Stimulated activated CD8-positive, alpha-beta memory T cell treated with anti-CD3 and anti-CD28 coated beads, Interleukin-2, amount 100 ng/mL, for 48 hours (primary cell): ENCODE measurements around the gene KAT2B.
"Not testable (repeated sequence)": the region's sequence is repeated elsewhere in the genome, so short reads cannot be mapped to it uniquely, and the experiment has no call there.

ENCODE experiments used
- DNase-seq, 2 donors: peaks; one replicate each; pipeline ENCODE4 v3.0.0-alpha.2; 2020; ENCODE audit warnings: low read depth in 2 of 2

The KAT2B gene

DNA sequence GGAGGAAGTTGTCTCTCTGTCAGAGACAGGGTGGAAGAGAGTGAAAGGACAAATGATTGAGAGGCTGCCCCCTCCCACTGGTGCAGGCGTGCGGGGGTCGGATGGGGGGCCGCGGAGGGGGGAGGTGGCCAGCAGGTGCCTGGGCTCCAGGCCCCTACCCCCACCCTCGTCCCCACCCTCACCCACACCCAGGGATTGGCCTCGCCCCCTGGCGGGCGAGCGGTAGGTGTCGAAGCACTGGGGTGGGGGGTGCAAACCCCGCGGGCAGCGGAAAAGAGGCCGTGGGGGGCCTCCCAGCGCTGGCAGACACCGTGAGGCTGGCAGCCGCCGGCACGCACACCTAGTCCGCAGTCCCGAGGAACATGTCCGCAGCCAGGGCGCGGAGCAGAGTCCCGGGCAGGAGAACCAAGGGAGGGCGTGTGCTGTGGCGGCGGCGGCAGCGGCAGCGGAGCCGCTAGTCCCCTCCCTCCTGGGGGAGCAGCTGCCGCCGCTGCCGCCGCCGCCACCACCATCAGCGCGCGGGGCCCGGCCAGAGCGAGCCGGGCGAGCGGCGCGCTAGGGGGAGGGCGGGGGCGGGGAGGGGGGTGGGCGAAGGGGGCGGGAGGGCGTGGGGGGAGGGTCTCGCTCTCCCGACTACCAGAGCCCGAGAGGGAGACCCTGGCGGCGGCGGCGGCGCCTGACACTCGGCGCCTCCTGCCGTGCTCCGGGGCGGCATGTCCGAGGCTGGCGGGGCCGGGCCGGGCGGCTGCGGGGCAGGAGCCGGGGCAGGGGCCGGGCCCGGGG is at the start of gene KAT2B:
KAT2B (plus strand) TSS at position 682 of the 783 bp plus-strand sequence; CDS start at position 714, 32 bp downstream.
- DNase-seq: peak; percentile 69 to 72

DNA sequence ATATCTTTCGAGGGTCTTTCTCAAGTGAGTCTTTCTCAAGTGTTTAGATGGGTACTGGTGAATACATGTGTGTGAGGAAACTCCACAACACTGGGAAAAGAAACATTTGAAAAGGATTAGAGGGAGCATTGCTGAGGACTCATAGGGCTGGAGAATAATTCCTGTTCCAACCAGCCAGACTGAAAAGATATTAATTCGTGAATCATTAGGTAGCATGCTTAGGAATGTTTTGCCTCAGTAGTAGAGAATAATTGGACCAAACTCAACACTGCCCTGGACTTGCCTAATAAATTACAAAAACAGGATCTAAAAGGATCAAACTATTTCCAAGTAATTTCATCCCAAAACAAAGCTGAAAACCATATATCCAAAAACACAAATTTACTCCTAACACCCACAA is 45.5 kb upstream of the KAT2B start:
- no peak for DNase-seq

DNA sequence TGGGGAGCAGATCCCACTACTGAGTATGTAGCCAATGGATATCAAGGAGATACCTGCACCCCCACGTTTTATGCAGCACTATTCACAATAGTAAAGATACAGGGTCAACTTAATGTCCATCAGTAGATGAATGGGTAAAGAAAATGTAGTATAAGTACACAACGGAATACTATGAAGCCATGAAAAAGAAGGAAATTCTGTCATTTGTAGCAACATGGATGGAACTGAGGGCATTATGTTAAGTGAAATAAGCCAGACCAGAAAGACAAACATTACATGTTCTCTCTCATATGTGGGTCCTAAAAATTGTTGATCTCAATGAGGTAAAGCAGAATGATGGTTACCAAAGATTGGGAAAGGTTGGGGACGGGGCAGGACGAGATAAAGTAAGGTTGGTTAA is 42.7 kb upstream of the KAT2B start:
- no peak for DNase-seq

DNA sequence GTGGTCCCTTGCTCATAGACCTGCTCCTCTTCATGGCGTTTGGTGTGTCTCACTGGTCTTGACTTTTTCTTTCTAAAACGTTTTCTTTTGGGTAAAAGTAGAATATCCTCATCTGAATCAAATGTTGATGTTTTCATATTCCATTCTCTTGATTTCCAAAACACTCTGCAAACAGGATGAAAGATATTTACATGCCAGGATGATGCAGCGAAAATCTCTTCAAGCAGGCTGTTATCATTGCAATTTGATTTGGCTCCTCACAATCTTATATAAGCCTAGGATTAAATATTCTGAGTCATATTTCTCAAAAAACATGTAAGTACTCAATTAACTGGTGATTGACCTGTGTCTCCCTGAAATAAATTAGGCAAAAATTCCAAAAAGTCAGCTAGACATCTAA is 38.3 kb upstream of the KAT2B start:
- no peak for DNase-seq

DNA sequence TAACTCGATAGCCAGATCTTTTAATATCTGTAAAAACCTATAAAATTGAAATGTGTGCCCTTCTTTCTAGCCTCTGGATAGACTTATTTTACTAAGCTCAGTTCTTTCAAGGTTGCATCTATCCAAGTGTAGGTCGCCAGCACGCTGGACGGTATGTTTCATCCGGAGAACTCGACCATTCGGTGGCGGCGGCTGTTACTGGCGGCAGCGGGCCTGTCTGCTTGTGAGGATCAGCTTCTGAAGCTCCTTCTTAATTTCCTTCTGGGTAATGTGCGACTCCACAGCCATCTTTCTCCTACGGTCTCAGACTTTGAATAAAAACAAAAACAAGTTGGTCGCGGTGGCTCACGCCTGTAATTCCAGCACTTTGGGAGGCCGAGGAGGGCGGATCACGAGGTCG is 32.3 kb upstream of the KAT2B start:
- no peak for DNase-seq

DNA sequence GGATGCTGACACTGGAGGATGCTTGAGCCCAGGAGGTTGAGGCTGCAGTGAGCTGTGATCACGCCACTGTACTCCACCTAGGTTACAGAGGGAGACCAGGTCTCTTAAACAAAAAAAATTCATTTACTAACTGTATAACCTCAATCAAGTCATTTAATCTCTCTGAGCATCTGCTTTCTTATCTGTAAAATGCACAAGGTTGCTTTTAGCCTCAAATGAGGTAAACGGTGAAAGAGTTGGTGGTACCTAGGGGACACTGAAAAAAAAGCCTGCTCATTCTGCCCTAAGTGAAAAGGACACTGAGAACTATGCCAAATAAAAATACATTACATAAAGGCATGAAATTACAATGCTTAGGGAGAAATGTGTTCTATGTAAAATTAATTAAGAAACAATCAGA is 31.6 kb upstream of the KAT2B start:
- DNase-seq: no peak

DNA sequence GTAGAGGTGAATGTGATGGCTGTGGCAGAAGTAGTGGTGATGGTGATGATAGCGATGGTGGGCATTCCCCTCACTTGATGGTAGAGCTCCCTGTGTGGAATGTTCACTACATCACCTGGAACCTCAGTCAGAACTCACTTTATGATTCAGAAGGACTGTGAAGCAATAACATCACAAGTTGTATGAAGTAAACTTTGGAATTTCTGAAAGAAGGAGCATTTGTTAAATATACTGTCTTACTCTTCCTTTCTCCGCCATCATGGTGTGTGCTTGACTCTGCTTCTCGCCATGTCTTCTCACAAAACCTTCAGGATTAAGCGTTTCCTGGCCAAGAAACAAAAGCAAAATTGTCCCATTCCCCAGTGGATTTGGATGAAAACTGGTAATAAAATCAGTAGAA is 28.1 kb upstream of the KAT2B start, which contains the start of gene PP2D1:
PP2D1 (minus strand) TSS at position 101 of the 400 bp plus-strand sequence. CDS start 192 bp downstream, outside the sequence.
- no peak for DNase-seq

DNA sequence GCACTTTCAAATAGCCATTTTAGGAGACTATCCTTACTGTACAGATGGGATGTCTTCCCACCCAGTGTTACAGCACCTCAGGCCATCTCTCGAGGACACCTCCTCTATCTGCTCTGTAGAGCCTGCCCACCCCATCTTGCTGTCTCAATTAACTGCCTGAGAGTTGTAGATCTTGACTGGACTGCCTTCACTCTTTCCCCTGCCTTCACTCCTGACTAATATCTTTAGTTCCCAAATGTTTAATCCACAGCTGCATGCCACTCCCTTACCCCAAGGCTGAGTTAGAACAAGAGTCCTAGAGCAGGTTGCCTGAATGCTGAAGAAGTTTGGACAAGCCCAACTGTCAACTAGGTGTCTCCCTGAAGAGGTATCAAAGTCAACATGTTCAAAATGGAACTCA is 26.9 kb upstream of the KAT2B start:
- no peak for DNase-seq

DNA sequence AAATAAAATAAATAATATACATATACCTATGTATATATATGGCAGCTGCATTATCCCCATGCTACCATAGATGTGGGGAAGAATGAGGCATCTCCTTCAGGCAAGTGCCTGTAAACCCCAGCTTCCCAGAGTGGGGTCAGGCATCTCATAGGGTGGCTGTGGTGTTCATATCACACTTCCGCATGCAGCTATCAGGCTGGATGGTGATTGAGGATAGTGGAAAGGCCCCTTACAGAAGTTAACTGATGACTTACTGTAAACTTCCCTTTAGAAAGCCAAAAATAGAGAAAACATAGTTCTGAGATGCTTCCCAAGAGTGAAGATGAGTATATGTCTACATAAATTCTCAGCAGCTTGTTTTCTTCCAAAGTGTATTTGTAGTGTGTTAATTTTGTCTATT is 24.7 kb upstream of the KAT2B start:
- no peak for DNase-seq

DNA sequence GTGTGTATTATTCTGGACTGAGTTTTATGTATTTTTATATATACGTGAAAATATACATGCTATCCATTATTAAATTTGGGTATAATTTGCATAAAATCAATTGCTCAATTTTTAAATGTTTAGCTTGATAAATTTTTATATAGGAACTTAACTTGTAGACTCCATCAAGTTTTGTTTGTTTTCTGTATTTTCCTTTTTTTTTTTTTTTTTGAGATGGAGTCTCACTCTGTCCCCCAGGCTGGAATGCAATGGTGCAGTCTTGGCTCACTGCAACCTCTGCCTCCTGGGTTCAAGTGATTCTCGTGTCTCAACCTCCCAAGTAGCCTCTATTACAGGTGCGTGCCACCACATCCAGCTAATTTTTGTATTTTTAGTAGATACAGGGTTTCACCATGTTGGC is 24.2 kb upstream of the KAT2B start:
- DNase-seq: not testable (repeated sequence)

DNA sequence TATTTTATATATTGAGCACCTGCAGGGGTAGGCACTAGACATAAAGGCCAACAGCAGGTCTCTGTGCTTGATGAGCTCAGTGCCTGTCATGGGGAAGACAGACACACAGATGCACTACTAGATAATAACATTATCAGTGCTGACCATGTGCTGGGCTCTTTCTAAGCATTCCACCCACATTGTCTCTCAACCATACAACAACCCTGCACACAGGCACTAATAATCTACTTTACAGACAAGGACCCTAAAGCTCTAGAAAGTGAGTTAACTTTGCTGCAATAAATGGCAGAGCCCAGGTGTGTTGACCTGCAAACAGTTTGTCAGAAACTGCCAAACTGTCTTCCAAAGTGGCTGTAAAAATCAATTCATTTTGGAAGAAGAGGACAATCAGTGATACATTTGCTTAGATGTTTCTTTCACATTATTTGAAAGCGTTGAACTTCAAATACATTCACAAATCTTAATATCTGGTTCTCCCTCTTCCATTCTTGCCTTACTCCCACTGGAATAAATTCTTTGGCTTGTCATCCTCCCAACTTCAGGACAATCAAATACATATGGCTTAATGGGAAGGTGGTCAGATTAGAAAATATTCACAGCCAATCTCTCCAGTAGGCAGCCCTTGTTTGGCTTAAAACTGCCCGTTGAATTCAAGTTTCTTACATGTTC is 17.2 kb upstream of the KAT2B start:
- DNase-seq: no peak

DNA sequence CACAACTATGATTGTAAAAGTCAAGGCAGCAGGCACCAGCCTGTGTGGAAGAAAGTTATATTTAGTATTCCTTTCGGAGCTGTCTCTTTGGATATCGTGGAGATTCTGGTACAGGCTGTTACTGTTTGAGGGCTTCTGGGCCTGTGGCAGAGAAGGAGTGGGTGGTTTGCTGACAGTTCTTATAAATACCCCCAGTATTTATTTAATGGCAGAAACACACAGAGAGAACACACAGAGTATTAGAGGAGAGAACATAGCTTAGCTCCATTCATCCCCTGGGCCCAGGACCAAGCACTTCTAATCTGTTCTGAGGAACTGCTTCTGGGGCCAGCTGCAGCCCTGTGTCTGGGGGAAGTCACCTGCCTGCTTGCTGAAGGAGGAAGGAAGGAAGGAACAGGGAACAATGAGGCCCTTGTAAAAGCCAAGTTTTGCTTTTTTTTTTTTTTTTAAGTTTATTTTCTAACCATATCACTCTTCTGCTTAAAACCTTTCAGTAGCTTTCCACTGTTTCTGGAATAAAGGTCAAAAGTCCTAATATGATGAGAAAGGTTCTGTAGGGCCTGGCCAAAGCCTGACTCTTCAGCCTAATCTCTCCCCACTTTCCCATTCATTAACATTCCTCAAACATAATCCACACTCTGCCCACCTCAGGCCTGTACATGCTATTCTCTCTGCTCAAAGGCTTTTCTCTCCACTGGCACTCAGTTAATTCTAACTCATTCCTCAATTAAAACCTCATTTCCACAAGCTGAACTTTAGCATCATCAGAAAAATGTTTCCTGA is 16.4 kb upstream of the KAT2B start:
- DNase-seq: no peak

DNA sequence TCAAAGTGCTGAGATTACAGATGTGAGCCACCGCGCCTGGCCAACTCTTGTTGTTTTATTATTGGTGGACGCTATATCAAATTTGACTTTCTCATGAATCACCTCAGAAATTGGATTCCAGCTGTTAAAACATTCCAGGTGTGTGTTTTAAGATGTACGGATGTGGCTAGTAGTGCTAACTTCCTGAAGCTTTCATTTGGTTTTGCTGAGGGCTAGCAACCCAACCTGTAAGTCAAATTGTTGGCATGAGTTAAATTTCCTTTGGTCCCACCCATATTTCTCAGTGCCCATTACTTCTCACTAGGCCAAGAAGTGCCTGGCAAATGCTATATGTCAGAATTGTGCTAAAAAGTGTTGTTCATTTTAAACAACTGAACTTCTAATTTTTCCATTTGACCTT is 13.1 kb upstream of the KAT2B start:
- DNase-seq: no peak

DNA sequence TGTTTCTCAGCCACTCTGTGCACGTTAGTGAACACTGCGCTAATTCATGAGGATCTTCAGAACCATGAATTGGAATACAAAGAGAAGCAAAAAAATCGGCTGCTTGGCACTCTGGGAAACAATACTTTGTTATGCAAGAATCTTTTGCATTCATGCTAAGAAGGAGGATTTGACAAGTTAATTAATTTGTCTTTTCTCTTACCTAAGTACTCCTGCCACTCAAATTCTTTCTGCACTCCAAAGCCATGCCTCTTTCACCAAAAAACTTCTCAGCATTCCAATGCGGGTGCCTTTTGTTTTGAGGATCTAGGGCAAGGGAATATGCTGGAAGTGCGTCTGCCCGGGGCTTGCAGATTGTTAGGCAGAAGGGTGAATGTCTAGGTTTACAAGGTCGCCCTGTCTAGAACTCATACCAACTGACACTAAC is 11.3 kb upstream of the KAT2B start:
- DNase-seq: no peak

DNA sequence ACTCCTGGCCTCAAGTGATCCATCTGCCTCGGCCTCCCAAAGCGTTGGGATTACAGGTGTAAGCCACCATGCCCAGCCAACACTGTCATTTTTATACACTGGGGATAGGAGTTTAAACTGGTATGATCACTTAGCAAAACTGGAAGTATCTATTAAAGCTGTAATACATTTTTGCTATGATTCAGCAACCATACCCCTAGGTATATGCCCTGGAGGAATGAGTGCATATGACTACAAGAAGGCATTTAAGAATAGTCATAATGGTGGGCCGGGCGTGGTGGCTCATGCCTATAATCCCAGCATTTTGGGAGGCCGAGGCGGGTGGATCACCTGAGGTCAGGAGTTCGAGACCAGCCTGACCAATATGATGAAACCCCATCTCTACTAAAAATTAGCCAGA is 8.3 kb upstream of the KAT2B start:
- DNase-seq: not testable (repeated sequence)

DNA sequence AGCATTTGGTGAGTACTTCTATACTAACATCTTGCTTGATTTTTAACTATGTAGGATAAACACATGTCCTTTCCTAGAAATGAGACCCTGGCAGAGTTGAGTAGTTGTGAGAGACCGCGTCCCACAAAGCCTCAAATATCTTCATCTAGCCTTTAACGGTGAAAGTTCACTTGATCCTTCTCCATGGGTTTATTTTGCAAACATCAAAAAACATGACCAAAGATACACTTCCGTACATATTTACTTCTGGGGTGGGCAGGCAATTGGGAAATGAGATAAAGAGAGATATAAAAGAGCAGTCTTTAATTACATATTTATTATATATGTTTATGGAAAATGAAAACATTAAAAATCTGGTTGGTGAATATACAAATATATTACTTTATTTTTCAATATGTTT is 5.2 kb upstream of the KAT2B start:
- no peak for DNase-seq

DNA sequence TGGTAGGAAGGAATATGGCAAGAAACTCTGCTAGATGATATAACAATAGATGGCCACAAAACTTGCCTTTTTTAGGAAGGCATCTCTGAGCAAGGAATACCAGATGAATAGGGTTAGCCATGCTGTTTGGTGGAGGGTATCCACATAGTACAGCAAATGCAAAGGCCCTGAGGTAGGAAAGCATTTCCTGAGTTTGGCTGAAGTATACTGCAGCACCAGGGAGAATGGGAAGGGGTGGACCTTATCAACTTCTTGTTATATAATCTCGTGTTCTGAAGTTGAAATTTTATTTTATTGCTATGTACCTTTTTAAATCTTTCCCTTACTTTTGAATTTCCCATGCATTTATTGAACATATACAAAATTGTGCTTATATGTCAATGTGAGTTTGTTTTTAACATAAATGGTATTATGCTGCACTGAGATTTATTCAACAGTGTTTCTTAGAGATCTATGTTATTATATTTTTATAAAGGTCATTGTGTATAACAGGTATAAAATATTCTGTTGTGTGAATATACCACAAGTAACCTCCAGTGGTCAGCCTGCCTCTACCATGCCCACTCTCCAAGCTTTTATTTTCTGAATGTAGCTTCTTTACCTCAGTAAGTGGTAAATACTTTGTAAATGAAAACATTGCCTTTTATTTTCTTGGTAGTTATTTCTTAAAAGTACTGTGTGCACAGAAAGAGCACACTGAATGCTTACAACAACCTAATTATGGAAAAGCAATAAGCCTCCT is 2.8 kb upstream of the KAT2B start:
- no peak for DNase-seq

DNA sequence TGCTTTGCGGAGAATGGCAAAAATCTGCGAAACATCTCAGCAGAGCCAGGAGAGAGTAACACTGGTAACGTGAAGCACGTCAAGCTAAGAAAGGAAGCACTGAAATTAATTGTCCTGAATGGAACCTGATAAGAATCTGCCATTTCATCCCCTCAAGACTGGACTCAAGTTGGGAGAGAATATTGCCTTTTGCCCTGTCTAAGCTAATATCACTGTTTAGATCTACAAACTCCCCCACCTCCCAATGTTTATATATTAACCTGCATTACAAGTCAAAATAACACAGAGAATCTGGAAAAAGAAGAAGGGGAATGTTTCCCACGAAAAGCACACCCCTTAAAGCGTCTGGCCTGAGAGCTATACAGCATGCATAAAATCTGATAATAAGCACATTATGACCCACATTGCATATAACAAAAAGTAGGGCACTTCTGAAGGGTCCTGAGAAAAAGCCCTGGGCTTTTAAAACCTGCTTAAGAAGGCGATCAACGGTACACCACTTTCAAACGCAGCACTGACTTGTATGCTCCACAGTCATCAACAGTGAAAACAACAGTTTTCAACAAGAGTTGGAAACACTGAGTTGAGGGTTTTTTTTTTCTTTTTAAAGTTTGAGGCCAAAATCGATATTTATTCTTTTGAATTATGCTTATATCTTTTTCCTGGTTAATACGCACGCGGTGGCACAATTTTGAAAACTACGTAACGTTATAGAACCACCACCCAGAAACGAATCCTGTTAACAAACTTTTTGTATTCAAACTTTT is 1.4 kb upstream of the KAT2B start:
- DNase-seq: no peak

DNA sequence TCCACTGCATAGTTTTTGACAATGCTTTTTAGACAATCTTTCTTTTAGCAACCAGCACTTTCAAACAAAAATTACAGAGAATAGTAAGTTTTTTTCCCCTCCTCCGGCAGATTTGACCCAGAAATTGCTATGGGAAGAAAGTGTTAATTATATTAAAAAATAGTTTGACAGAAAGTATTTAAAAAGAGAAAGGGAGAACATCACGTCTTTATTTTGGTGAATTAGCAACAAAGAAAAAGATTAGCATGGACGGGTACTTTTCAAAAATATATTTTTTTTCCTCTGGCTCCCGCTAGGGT is 831 bp upstream of the KAT2B start:
- no peak for DNase-seq

DNA sequence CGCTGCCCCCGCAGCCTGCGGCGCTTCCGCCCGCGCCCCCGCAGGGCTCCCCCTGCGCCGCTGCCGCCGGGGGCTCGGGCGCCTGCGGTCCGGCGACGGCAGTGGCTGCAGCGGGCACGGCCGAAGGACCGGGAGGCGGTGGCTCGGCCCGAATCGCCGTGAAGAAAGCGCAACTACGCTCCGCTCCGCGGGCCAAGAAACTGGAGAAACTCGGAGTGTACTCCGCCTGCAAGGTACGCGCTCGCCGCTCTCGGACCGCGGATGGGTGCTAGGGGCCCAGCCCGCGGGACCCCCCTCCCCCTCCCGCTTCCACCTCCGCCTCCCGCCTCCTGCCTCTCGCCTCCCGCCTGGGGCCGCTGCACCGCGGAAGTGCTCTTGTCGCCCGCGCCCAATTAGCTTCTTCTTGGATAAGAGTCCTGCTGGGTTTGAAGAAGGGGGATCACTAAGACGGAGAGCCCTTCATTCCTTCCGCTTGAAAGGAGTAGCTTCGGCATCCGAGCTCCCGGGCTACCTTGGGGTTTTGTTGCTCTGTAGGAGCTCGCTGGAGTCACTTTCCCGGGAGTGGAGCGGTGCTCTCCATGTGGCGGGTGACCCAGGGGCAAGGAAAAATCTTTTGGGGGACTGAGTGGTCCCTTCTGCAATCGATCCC is 426 bp downstream of the KAT2B start:
- DNase-seq: peak; percentile 61 to 62
